Measurements from ENCODE around the gene DGKG.

The DGKG gene

GRCh38 chr3:186138272-186138981, 223.6 kb downstream of the DGKG start:
- DNase-seq (ENCODE audit: low spot score) = no peak

GRCh38 chr3:186137051-186137685, 224.9 kb downstream of the DGKG start:
- no peak for DNase-seq (ENCODE audit: low spot score)

- DNase-seq (ENCODE audit: low spot score) = no peak
Observed at GRCh38 chr3:186133980-186134379, 228.1 kb downstream of the DGKG start.

GRCh38 chr3:186132487-186132886, 229.5 kb downstream of the DGKG start:
- no peak for DNase-seq (ENCODE audit: low spot score)

GRCh38 chr3:186129206-186129605, 232.8 kb downstream of the DGKG start:
- DNase-seq (ENCODE audit: low spot score) = no peak

- no peak for DNase-seq (ENCODE audit: low spot score)
Observed at GRCh38 chr3:186128158-186128557, 233.9 kb downstream of the DGKG start.

- DNase-seq (ENCODE audit: low spot score) = no peak
Observed at GRCh38 chr3:186127463-186127862, 234.6 kb downstream of the DGKG start.

GRCh38 chr3:186125118-186125517, 236.9 kb downstream of the DGKG start:
- DNase-seq (ENCODE audit: low spot score) = no peak

GRCh38 chr3:186124592-186124991, 237.4 kb downstream of the DGKG start:
- no peak for DNase-seq (ENCODE audit: low spot score)

- no peak for DNase-seq (ENCODE audit: low spot score)
Observed at GRCh38 chr3:186123012-186123411, 239.0 kb downstream of the DGKG start.

GRCh38 chr3:186121968-186122367, 240.1 kb downstream of the DGKG start:
- DNase-seq (ENCODE audit: low spot score) = no peak

- no peak for DNase-seq (ENCODE audit: low spot score)
Observed at GRCh38 chr3:186121278-186121677, 240.8 kb downstream of the DGKG start.

- DNase-seq (ENCODE audit: low spot score) = no peak
Observed at GRCh38 chr3:186119499-186119898, 242.5 kb downstream of the DGKG start.

- no peak for DNase-seq (ENCODE audit: low spot score)
Observed at GRCh38 chr3:186118692-186119091, 243.3 kb downstream of the DGKG start.

GRCh38 chr3:186117521-186118134, 244.4 kb downstream of the DGKG start:
- no peak for DNase-seq (ENCODE audit: low spot score)

GRCh38 chr3:186115239-186115996, 246.6 kb downstream of the DGKG start:
- DNase-seq (ENCODE audit: low spot score) = no peak

- no peak for DNase-seq (ENCODE audit: low spot score)
Observed at GRCh38 chr3:186110975-186111974, 250.8 kb downstream of the DGKG start.

GRCh38 chr3:186109897-186110803, 251.9 kb downstream of the DGKG start:
- no peak for DNase-seq (ENCODE audit: low spot score)

- DNase-seq (ENCODE audit: low spot score) = peak; percentile 100
Observed at GRCh38 chr3:186108941-186109865, 252.8 kb downstream of the DGKG start, which contains the start of gene ETV5. ETV5 (minus strand) TSS chr3:186109089; CDS start chr3:186105868, 3,221 bp downstream.
